Ascending aorta (tissue), 2 donors: ENCODE results near the gene PDLIM1. TPM values are rescaled to one million over a fixed set of nuclear protein-coding genes. Genes with fewer than 3 reads are reported as not detected.
A peak's percentile ranks its signal among the peaks of the same experiment; 100 is the strongest.

Source experiments
- DNase-seq, 2 donors: peaks; one replicate each; pipeline ENCODE4 v3.0.0-alpha.2; 2019; ENCODE audit warnings: low spot score in 2 of 2
- H3K27ac ChIP-seq, 2 donors: fragments of 200-600 bp; sonication (generic); one replicate each; pipeline ENCODE4 v1.5.1; 2016 to 2017; ENCODE audit warnings: mild to moderate bottlenecking in 1 of 2
- H3K27me3 ChIP-seq: fragments of 200-600 bp; sonication (generic); one replicate; pipeline ENCODE4 v1.5.1; 2017
- H3K36me3 ChIP-seq, 2 donors: fragments of 200-600 bp; sonication (generic); one replicate each; pipeline ENCODE4 v1.5.1; 2016
- H3K4me1 ChIP-seq, 2 donors: fragments of 200-600 bp; sonication (generic); one replicate each; pipeline ENCODE4 v1.5.1; 2016 to 2017; ENCODE audit warnings: mild to moderate bottlenecking in 1 of 2
- H3K4me3 ChIP-seq, 2 donors: fragments of 200-600 bp; sonication (generic); one replicate each; pipeline ENCODE4 v1.5.1; 2016 to 2017; ENCODE audit warnings: mild to moderate bottlenecking in 1 of 2
- H3K9me3 ChIP-seq, 2 donors: fragments of 200-600 bp; sonication (generic); one replicate each; pipeline ENCODE4 v1.5.1; 2016
- intact Hi-C: fragments of 100-400 bp; cut with DNase I; formaldehyde crosslinking; loops from one replicate; pipeline ENCODE4 v1.15.1; 2023
- total RNA-seq: library from RNA; depleted of rRNA; stranded (reverse); fragments of >200 nt; gene quantifications from one replicate; pipeline ENCODE4 v1.1.0, GENCODE V29; 2016
- TF ChIP-seq, protein P1 (sequence below), 3 experiments: fragments of 200-600 bp in 2 of 3; fragments of 450-650 bp in 1 of 3; sonication (generic) in 2 of 3; IDR thresholded peaks; one replicate each; pipeline ENCODE4 v1.5.1; 2016 to 2019; ENCODE audit warnings: antibody characterized with exemption in 3 of 3, mild to moderate bottlenecking in 1 of 3, moderate library complexity in 1 of 3

PDLIM1 gene
- 191 TPM for total RNA-seq

DNA sequence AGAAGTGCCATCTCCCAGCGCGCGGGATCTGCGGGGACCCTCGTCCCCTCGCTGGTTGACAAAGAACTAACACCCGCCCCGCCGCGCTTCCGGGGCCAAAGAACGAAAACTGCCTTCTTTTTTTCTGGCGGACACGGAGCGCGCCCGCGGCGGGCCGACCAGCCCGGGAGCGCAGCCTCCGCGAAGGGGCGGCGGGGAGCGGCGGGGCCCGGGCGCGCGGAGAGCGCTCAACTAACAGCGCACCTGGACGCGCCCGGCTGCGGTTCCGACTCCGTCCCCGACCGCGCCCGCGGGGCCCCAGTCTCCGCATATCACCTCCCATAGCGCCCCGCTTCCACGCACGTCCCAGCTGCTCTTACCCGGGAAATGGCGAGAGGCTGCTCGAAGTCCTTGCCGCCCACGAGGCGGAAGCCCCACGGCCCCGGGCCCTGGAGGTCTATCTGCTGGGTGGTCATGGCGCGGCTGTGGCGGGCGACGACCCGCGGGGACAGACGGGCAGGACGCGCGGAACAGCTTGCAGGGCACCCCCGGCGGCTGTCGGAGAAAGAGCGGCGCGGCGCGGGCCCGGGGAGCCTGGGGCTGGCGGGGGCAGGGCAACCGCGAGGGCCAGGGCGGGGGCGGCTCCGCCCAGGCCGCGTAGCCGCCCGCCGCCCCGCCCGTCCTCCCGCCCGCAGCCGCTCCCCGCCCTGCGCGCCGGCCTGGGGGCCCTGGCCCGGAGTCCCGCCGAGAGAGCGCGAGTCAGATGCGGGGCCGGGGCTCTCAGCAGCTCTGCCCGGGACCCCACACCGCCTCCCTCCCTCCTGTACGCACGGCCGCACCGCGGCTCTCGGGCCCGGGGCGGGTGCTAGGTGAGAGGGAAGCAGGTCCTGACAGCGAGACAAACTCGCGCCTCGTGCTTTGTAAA, at the start of gene PDLIM1:
Gene PDLIM1 (minus strand): TSS at position 543 of the 904 bp plus-strand sequence. CDS start 88 bp downstream, at position 455.
- Histone ChIP-seq H3K9me3 (no peaks in the 10 kb centered on the region), H3K27ac (peak within 1 kb of the TSS; percentile 88 to 89), H3K4me1 (peaks cover 8 to 35% of the 10 kb centered on the region in 2 donors), H3K4me3 (peak within 1 kb of the TSS; percentile 98 to 99), H3K36me3 (no peaks in the 10 kb centered on the region), H3K27me3 (no peaks in the 10 kb centered on the region)
- TF ChIP-seq, protein P1, sequence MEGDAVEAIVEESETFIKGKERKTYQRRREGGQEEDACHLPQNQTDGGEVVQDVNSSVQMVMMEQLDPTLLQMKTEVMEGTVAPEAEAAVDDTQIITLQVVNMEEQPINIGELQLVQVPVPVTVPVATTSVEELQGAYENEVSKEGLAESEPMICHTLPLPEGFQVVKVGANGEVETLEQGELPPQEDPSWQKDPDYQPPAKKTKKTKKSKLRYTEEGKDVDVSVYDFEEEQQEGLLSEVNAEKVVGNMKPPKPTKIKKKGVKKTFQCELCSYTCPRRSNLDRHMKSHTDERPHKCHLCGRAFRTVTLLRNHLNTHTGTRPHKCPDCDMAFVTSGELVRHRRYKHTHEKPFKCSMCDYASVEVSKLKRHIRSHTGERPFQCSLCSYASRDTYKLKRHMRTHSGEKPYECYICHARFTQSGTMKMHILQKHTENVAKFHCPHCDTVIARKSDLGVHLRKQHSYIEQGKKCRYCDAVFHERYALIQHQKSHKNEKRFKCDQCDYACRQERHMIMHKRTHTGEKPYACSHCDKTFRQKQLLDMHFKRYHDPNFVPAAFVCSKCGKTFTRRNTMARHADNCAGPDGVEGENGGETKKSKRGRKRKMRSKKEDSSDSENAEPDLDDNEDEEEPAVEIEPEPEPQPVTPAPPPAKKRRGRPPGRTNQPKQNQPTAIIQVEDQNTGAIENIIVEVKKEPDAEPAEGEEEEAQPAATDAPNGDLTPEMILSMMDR (IDR thresholded peaks at IDR 0.05), result peak; percentile 29 to 69 (median 44)
- DNase-seq, result peak in 1 of 2 donors; percentile 86
- intact Hi-C loops, result loop anchor here (1.0 to 2.0 kb wide), 3 partner anchors 16 to 43 kb away; no protein-coding TSS in a partner anchor

- H3K27me3 ChIP-seq, result no peaks in the 10 kb centered on the region
- H3K27ac ChIP-seq, result peak overlapping the region in 1 of 2 donors; percentile 24
- DNase-seq, result no peak
- H3K36me3 ChIP-seq, result peaks cover 87 to 99% of the 10 kb centered on the region in 2 donors
- peaks cover 15 to 27% of the 10 kb centered on the region in 2 donors for H3K4me1 ChIP-seq
- intact Hi-C loops, result loop anchor here (5.0 kb wide), 1 partner anchor 93 kb away; no protein-coding TSS in a partner anchor
- no peaks in the 10 kb centered on the region for H3K9me3 ChIP-seq
- H3K4me3 ChIP-seq, result no peak overlapping the region
- TF ChIP-seq, protein P1 (IDR thresholded peaks at IDR 0.05), result no peak
These were observed 49.1 kb upstream of the PDLIM1 start for GRCh38 chr10:95339863-95340262.

DNA sequence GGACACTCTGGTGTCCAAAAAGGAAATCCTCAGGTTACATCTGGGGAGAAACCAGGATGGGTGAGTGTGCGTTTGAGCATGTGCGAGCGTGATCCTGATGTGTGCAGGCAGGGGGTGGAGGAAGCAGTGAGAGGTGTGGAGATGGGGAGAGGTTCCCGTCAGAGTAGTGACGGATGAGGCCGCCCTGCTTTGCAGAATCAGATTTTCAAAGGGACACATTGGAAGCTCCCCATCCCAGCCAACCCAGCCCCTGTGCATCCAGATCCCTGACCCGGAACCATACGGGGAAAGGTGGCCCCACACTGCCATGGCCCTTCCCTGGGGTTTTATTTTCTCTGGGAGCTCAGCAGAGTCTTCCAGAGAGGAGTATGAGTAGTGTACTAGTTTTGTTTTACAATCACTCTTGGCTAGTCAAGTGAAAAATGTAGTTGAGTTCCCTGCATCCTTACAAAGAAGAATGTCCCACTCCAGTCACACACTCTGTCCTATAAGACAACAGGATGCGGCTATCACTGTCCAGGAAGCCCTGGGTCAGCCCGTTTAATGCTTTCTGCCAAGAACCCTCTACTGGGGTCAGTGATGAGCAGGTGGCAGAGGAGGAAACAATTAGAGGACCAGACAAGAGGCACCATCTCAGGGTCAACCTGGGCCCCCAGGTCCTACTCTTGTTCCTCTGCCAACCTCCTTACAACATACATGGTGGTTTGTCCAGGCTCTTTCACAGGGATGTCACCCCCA, 46.8 kb upstream of the PDLIM1 start:
- no peak for DNase-seq
- TF ChIP-seq, protein P1 (IDR thresholded peaks at IDR 0.05), result no peak
- H3K27me3 ChIP-seq, result no peaks in the 10 kb centered on the region
- peaks cover 81 to 93% of the 10 kb centered on the region in 2 donors for H3K36me3 ChIP-seq
- H3K4me3 ChIP-seq, result no peak overlapping the region
- H3K9me3 ChIP-seq, result no peaks in the 10 kb centered on the region
- peaks cover 19 to 45% of the 10 kb centered on the region in 2 donors for H3K4me1 ChIP-seq
- peak overlapping the region; percentile 96 to 97 for H3K27ac ChIP-seq
- intact Hi-C loops, result loop anchor here (5.0 kb wide), 1 partner anchor 90 kb away; no protein-coding TSS in a partner anchor

DNA sequence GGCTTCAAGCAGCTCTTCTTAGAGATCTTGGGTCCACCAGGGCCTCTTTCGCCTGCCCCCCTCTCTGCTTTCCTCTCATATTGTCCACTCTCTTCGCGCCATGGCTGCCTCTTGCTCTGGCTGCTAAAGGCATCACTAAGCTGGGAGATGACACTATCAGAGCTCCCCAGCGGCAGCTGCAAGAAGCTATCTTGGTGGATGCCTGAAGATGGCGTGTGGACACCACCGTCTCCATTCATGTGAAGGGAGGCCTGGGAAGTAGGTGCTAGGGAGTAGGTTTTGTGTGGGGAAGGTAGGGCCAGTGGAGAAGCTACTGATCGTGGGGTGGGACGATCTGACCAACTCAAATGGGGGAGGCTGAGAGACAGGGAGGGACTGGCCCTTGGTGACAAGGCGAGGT, 45.9 kb upstream of the PDLIM1 start:
- intact Hi-C loops, result loop anchor here (5.0 kb wide), 1 partner anchor 89 kb away; no protein-coding TSS in a partner anchor
- Histone ChIP-seq H3K4me1 (peaks cover 25 to 51% of the 10 kb centered on the region in 2 donors), H3K9me3 (no peaks in the 10 kb centered on the region), H3K4me3 (no peak overlapping the region), H3K36me3 (peaks cover 81 to 93% of the 10 kb centered on the region in 2 donors), H3K27me3 (no peaks in the 10 kb centered on the region), H3K27ac (peak overlapping the region; percentile 96 to 97)
- no peak for DNase-seq
- TF ChIP-seq, protein P1 (IDR thresholded peaks at IDR 0.05), result no peak

GRCh38 chr10:95335933-95336699, 45.3 kb upstream of the PDLIM1 start:
- peak overlapping the region; percentile 96 to 97 for H3K27ac ChIP-seq
- no peak for DNase-seq
- TF ChIP-seq, protein P1 (IDR thresholded peaks at IDR 0.05), result no peak
- peaks cover 28 to 55% of the 10 kb centered on the region in 2 donors for H3K4me1 ChIP-seq
- intact Hi-C loops, result loop anchor here (5.0 kb wide), 1 partner anchor 89 kb away; no protein-coding TSS in a partner anchor
- H3K36me3 ChIP-seq, result peaks cover 81 to 92% of the 10 kb centered on the region in 2 donors
- H3K9me3 ChIP-seq, result no peaks in the 10 kb centered on the region
- H3K4me3 ChIP-seq, result no peak overlapping the region
- no peaks in the 10 kb centered on the region for H3K27me3 ChIP-seq
